Left lung (tissue), 10 donors: Measurements from ENCODE around the gene KCNJ4. TPM values are rescaled to one million over a fixed set of nuclear protein-coding genes. Genes with fewer than 3 reads are reported as not detected.

ENCODE experiments used
- ATAC-seq: fragments of 200-7000 bp; cut with Tn5 transposase; one replicate; pipeline ENCODE4 v1.9.1; 2020; ENCODE audit warnings: moderate library complexity
- DNase-seq, 4 donors: peaks; one replicate each; pipeline ENCODE4 v3.0.0-alpha.2; 2013 to 2020
- H3K27ac ChIP-seq, 2 donors: fragments of 200-600 bp; sonication (generic) in 1 of 2; one replicate each; pipeline versions ENCODE4 v1.5.0 to v1.8.0; 2020 to 2021
- H3K27me3 ChIP-seq, 2 donors: fragments of 200-600 bp; sonication (generic) in 1 of 2; one replicate each; pipeline versions ENCODE4 v1.5.0 to v1.8.0; 2020 to 2021
- H3K36me3 ChIP-seq, 2 donors: fragments of 200-600 bp; sonication (generic) in 1 of 2; one replicate each; pipeline versions ENCODE4 v1.5.0 to v1.8.0; 2020 to 2021
- H3K4me1 ChIP-seq, 2 donors: fragments of 200-600 bp; one replicate each; pipeline ENCODE4 v1.8.0; 2021
- H3K4me3 ChIP-seq, 2 donors: fragments of 200-600 bp; sonication (generic) in 1 of 2; one replicate each; pipeline versions ENCODE4 v1.5.0 to v1.8.0; 2020 to 2021; ENCODE audit warnings: mild to moderate bottlenecking in 1 of 2
- H3K9me3 ChIP-seq, 2 donors: fragments of 200-600 bp; sonication (generic) in 1 of 2; one replicate each; pipeline versions ENCODE4 v1.5.0 to v1.8.0; 2020 to 2021
- CTCF ChIP-seq, 2 donors: fragments of 200-600 bp; sonication (generic) in 1 of 2; IDR thresholded peaks; one replicate each; pipeline versions ENCODE4 v1.5.0 to v1.8.0; 2021; ENCODE audit warnings: antibody characterized with exemption in 2 of 2
- intact Hi-C, 2 donors: fragments of 100-400 bp; cut with DNase I; formaldehyde crosslinking; loops; one replicate each; pipeline versions ENCODE4 v1.11.2 to v1.14.2; 2022
- polyA plus RNA-seq, 6 donors: library from polyadenylated mRNA; unstranded; fragments of 120-200 nt; gene quantifications; one replicate each; pipeline ENCODE4 v1.2.1, GENCODE V29; 2013; ENCODE audit not compliant: insufficient read length in 6 of 6
- total RNA-seq, 2 donors: library from RNA; stranded (reverse); fragmentation: NEBNext Ultra II Directional; extraction: Animal tissue kit (Norgen Biotek cat#: 25700); gene quantifications; one replicate each; pipeline ENCODE4 v1.2.1, GENCODE V29; 2021
- donor health status: DM: no; HTN: yes; CAD: no.
- donor health status: DM: no; HTN: no; CAD: no.

KCNJ4 gene
- total and polyA plus RNA-seq, 8 donors = 0.07 TPM; not detected in 6

- H3K27me3 ChIP-seq = no peaks in the 10 kb centered on the region
- H3K27ac ChIP-seq = no peak overlapping the region
- intact Hi-C loops = loop anchor here in 1 of 2 donors (10.0 kb wide), 1 partner anchor 132 kb away; no protein-coding TSS in a partner anchor
- no peaks in the 10 kb centered on the region for H3K36me3 ChIP-seq
- H3K4me1 ChIP-seq = no peaks in the 10 kb centered on the region
- peak; percentile 58 for ATAC-seq
- no peaks in the 10 kb centered on the region for H3K9me3 ChIP-seq
- peak in 2 of 4 donors; percentile 53 to 66 for DNase-seq
- no peak for TF ChIP-seq CTCF (IDR thresholded peaks at IDR 0.05)
- no peak overlapping the region for H3K4me3 ChIP-seq
Measured at GRCh38 chr22:38422611-38423511, 32.1 kb downstream of the KCNJ4 start.

DNA sequence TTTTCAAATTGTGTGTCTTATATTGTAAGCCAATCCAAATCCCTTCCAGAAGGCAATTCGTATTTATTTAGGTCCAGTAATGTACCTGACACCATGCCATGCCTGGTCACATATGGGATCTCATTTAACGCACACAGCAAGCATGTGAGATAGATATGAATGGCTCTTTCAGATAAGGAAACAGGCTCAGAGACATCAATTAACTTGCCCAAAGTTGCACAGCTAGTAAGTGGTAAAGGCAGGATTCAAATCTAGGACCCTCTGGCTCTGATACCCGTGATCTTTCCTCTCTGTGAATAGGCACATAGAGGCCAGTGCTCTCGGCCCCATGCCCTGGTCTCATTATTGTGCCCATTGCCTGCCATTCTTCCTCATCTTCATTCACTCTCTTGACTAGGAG, 34.3 kb downstream of the KCNJ4 start:
- TF ChIP-seq CTCF (IDR thresholded peaks at IDR 0.05) = no peak
- intact Hi-C loops = loop anchor here in 1 of 2 donors (10.0 kb wide), 1 partner anchor 134 kb away; no protein-coding TSS in a partner anchor
- H3K27ac ChIP-seq = no peak overlapping the region

GRCh38 chr22:38419858-38420160, 35.2 kb downstream of the KCNJ4 start:
- Histone ChIP-seq H3K4me3 (no peak overlapping the region), H3K4me1 (no peaks in the 10 kb centered on the region), H3K9me3 (no peaks in the 10 kb centered on the region), H3K27me3 (no peaks in the 10 kb centered on the region), H3K27ac (no peak overlapping the region), H3K36me3 (no peaks in the 10 kb centered on the region)
- DNase-seq (peak in 1 of 4 donors; percentile 14), ATAC-seq (no peak)
- intact Hi-C loops = loop anchor here in 1 of 2 donors (10.0 kb wide), 1 partner anchor 135 kb away; no protein-coding TSS in a partner anchor
- TF ChIP-seq CTCF (IDR thresholded peaks at IDR 0.05) = no peak

More for the DNA sequence above, 34.3 kb downstream of the KCNJ4 start:
- Histone ChIP-seq H3K36me3 (no peaks in the 10 kb centered on the region), H3K4me1 (no peaks in the 10 kb centered on the region), H3K27me3 (no peaks in the 10 kb centered on the region), H3K9me3 (no peaks in the 10 kb centered on the region), H3K4me3 (no peak overlapping the region)
- ATAC-seq (no peak), DNase-seq (peak in 1 of 4 donors; percentile 13)

DNA sequence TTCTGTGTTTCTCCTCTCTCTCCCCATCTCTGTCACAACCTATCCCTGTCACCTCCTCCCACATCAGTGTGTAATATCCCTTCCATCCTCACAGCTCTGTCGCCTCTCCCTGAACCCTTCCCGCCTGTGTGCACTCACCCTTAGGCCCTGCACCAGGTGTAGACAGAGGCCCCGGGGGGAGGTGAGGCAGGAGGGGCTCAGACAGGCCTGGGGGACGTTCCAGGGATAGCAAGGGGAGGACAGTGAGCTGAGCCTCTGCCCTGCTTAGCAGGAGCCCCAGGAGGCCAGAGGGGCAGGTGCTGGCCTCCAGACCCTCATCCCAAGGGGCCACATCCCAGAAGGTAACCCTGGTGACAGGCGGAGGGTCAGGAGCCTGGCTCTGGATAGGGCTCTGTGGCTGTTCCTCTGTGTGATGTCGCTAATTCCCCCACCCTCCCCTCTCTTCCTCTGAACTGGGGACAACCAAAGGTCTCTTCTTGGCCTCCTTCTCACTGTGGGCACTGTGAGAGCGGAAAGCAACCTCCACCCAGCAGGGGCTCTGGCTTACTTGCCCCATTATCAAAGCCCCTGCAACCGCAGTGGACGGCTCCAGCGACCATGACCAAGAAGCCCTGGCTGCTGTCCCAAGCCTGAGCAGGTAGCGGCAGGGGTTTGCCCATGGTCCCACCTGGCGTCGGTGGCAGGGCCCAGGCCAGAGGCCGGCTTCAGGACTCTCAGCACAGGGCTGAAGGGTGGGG, 35.7 kb downstream of the KCNJ4 start:
- DNase-seq (peak in 1 of 4 donors; percentile 58), ATAC-seq (no peak)
- Histone ChIP-seq H3K36me3 (no peaks in the 10 kb centered on the region), H3K27me3 (no peaks in the 10 kb centered on the region), H3K4me3 (no peak overlapping the region), H3K9me3 (no peaks in the 10 kb centered on the region), H3K27ac (no peak overlapping the region), H3K4me1 (no peaks in the 10 kb centered on the region)
- intact Hi-C loops = no loop called here
- no peak for TF ChIP-seq CTCF (IDR thresholded peaks at IDR 0.05)

- DNase-seq = peak in 1 of 4 donors; percentile 60
- Histone ChIP-seq H3K27ac (no peak overlapping the region), H3K9me3 (no peaks in the 10 kb centered on the region), H3K36me3 (no peaks in the 10 kb centered on the region), H3K27me3 (no peaks in the 10 kb centered on the region), H3K4me3 (no peak overlapping the region), H3K4me1 (no peaks in the 10 kb centered on the region)
- no peak for ATAC-seq
- intact Hi-C loops = no loop called here
- TF ChIP-seq CTCF (IDR thresholded peaks at IDR 0.05) = no peak
Measured at GRCh38 chr22:38418589-38418988, 36.4 kb downstream of the KCNJ4 start.
